ENCODE data around the gene GPR68.

Gene GPR68

DNA sequence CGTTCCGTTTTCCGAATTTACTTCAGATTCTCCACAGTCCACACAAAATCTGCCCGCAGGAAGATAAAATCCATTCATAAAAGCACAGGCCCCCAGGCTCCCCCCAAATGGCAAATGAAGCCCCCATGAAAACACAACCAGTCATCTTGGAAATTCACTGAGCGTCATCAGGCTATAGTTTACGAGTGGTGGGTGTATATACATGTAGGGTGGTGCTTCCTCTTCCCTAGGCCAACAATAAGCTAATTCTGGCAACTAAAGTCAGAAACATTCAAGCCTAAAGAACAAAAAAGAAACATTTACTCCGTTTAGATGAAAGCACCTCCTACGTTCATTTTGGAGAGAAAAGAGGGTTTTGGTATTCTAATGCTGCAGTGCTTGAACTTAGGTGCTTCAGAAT lies 5.8 kb downstream of the GPR68 start:
- Histone ChIP-seq H3K4me1 (ENCODE audit: control insufficient read depth, insufficient read depth, low read length, poor library complexity, severe bottlenecking) (peaks cover 4% of the 10 kb centered on the region), H3K36me3 (ENCODE audit: control insufficient read depth, insufficient read depth, low read length) (no peaks in the 10 kb centered on the region), H3K27ac (ENCODE audit: low read depth, low read length, severe bottlenecking) (no peak overlapping the region), H3K9me3 (ENCODE audit: control insufficient read depth, low read length) (peaks cover 7% of the 10 kb centered on the region), H3K4me3 (ENCODE audit: extremely low read depth, insufficient read depth, low read length, poor library complexity, severe bottlenecking) (no peak overlapping the region)
- WGBS, 2 experiments (ENCODE audit: insufficient coverage in 2 of 2), result 70 to 100% methylated on average over 2 to 3 of the region's 8 CpGs

DNA sequence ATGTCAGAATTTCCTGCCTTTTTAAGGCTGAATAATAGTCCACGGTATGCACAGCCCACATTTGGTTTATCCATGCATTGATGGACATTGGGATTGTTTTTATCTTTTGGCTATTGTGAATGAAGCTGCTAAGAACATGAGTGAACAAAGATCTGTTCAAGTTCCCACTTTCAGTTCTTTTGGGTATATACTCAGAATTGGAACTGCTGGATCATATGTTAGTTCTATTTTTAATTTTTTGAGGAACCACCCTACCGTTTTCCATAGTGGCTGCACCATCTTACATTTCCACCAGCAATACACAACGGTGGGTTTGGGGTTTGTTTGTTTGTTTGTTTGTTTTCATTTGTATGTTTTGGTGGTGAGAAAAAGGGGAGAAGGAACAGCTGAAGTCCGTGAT lies 6.4 kb downstream of the GPR68 start:
- Histone ChIP-seq H3K36me3 (ENCODE audit: control insufficient read depth, insufficient read depth, low read length) (no peaks in the 10 kb centered on the region), H3K27ac (ENCODE audit: low read depth, low read length, severe bottlenecking) (no peak overlapping the region), H3K9me3 (ENCODE audit: control insufficient read depth, low read length) (peaks cover 7% of the 10 kb centered on the region), H3K4me1 (ENCODE audit: control insufficient read depth, insufficient read depth, low read length, poor library complexity, severe bottlenecking) (no peaks in the 10 kb centered on the region), H3K4me3 (ENCODE audit: extremely low read depth, insufficient read depth, low read length, poor library complexity, severe bottlenecking) (no peak overlapping the region)
- 100% methylated on average over 1 of the region's 4 CpGs for WGBS, 2 experiments (ENCODE audit: insufficient coverage in 2 of 2)

DNA sequence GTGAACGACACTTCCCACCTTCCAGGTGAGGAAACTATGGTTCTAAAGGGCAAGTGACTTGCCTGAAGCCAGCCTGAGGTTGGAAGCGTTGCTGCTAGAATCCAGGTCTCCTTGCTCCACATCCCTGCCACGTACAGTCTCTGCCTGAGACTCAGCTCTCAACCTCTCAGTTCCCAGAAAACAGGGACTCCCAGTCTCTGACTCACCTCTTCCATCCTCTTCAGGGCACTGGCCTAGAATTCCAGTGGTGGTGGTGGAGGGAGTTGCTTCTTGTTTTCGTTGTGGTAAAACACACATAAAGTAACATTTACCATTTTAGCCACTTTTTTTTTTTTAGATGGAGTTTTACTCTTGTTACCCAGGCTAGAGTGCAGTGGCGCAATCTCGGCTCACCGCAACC lies 7.3 kb downstream of the GPR68 start:
- Histone ChIP-seq H3K4me3 (ENCODE audit: extremely low read depth, insufficient read depth, low read length, poor library complexity, severe bottlenecking) (no peak overlapping the region), H3K36me3 (ENCODE audit: control insufficient read depth, insufficient read depth, low read length) (no peaks in the 10 kb centered on the region), H3K27ac (ENCODE audit: low read depth, low read length, severe bottlenecking) (no peak overlapping the region), H3K4me1 (ENCODE audit: control insufficient read depth, insufficient read depth, low read length, poor library complexity, severe bottlenecking) (no peaks in the 10 kb centered on the region), H3K9me3 (ENCODE audit: control insufficient read depth, low read length) (peaks cover 7% of the 10 kb centered on the region)
- 93 to 94% methylated on average over 4 to 5 of the region's 7 CpGs for WGBS, 2 experiments (ENCODE audit: insufficient coverage in 2 of 2)

- H3K4me1 ChIP-seq (ENCODE audit: control insufficient read depth, insufficient read depth, low read length, poor library complexity, severe bottlenecking), result no peaks in the 10 kb centered on the region
- H3K36me3 ChIP-seq (ENCODE audit: control insufficient read depth, insufficient read depth, low read length), result no peaks in the 10 kb centered on the region
- WGBS, 2 experiments (ENCODE audit: insufficient coverage in 2 of 2), result 98 to 100% methylated on average over 6 of the region's 7 CpGs
- no peak overlapping the region for H3K27ac ChIP-seq (ENCODE audit: low read depth, low read length, severe bottlenecking)
- no peak overlapping the region for H3K4me3 ChIP-seq (ENCODE audit: extremely low read depth, insufficient read depth, low read length, poor library complexity, severe bottlenecking)
- H3K9me3 ChIP-seq (ENCODE audit: control insufficient read depth, low read length), result peaks cover 11% of the 10 kb centered on the region
These were observed 8.7 kb downstream of the GPR68 start for GRCh38 chr14:91235841-91236240.

DNA sequence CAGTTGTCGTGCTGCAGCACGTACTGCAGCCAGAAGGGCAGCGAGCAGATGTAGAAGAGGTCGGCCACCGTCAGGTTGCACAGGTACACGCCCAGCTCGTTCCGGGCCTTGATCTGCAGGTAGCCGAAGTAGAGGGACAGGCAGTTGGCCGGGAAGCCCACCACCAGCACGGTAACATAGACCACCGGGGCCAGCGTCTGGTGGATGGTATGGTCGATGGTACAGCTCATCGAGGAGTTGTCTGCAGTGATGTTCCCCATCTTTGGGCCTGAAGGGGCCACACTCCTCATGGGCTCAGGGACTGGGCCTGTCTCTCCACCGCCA lies 9.8 kb downstream of the GPR68 start:
- 95 to 97% methylated on average over 15 to 16 of the region's 16 CpGs for WGBS, 2 experiments (ENCODE audit: insufficient coverage in 2 of 2)
- Histone ChIP-seq H3K36me3 (ENCODE audit: control insufficient read depth, insufficient read depth, low read length) (no peaks in the 10 kb centered on the region), H3K9me3 (ENCODE audit: control insufficient read depth, low read length) (peaks cover 4% of the 10 kb centered on the region), H3K4me1 (ENCODE audit: control insufficient read depth, insufficient read depth, low read length, poor library complexity, severe bottlenecking) (no peaks in the 10 kb centered on the region), H3K4me3 (ENCODE audit: extremely low read depth, insufficient read depth, low read length, poor library complexity, severe bottlenecking) (no peak overlapping the region), H3K27ac (ENCODE audit: low read depth, low read length, severe bottlenecking) (no peak overlapping the region)

DNA sequence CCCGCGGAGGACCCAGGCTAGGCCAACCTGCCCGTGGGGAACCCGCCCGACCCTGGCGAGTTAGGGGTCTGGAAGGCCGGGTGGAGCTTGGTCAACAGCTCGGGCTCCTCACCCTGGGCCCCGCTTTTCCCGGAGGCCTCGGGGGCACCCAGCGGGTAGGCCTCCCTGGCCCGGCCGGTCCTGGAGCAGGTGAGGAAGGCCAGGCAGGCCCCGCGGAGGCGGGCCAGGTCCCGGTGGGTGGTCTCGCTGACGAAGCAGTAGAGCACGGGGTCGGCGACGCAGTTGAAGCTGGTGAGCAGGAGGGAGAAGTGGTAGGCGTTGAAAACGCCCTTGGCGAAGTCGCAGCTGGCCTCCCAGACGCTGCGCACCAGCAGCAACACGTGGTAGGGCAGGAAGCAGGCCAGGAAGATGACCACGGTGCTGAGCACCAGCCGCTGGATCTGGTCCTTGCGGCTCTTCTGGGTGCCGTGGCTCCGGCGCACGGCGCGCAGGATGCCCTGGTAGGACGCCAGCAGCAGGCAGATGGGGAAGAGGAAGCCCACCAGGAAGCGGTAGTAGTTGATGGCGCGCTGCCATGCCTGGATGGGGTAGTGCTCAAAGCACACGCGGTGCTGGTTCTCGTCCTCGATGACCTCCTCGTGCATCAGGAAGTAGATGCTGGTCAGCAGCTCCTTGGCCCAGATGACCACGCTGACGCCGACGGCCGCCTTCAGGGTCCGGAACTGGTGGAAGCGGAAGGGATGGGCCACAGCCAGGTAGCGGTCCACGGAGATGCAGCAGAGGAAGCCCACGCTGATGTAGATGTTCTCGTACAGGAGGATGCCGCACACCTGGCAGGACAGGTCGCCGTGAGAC lies 10.3 kb downstream of the GPR68 start:
- WGBS, 2 experiments (ENCODE audit: insufficient coverage in 2 of 2), result 94 to 97% methylated on average over 54 to 58 of the region's 63 CpGs
- Histone ChIP-seq H3K4me1 (ENCODE audit: control insufficient read depth, insufficient read depth, low read length, poor library complexity, severe bottlenecking) (no peaks in the 10 kb centered on the region), H3K27ac (ENCODE audit: low read depth, low read length, severe bottlenecking) (no peak overlapping the region), H3K4me3 (ENCODE audit: extremely low read depth, insufficient read depth, low read length, poor library complexity, severe bottlenecking) (no peak overlapping the region), H3K9me3 (ENCODE audit: control insufficient read depth, low read length) (peaks cover 4% of the 10 kb centered on the region), H3K36me3 (ENCODE audit: control insufficient read depth, insufficient read depth, low read length) (no peaks in the 10 kb centered on the region)

DNA sequence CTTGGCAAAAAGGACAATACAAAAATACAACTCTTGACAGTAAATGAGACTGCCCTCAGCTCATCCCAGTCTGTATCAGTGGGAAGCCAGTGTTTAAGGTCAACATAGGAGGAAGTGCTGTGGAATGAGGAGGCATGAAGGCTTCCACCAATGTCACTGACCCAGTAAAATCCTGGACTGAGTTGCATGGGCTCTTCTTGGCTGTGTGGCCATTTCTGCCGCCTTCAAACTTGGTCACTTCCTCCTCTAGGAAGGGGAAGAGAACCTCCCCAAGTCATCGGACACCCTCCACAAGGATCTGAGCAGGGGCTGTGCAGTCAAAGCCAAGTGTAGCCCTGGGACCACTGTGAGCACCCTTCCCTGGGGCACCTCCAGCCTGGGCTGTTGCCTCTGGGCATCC lies 11.9 kb downstream of the GPR68 start:
- H3K4me3 ChIP-seq (ENCODE audit: extremely low read depth, insufficient read depth, low read length, poor library complexity, severe bottlenecking), result no peak overlapping the region
- 89 to 100% methylated on average over 1 of the region's 2 CpGs for WGBS, 2 experiments (ENCODE audit: insufficient coverage in 2 of 2)
- peaks cover 12% of the 10 kb centered on the region for H3K4me1 ChIP-seq (ENCODE audit: control insufficient read depth, insufficient read depth, low read length, poor library complexity, severe bottlenecking)
- H3K27ac ChIP-seq (ENCODE audit: low read depth, low read length, severe bottlenecking), result no peak overlapping the region
- H3K36me3 ChIP-seq (ENCODE audit: control insufficient read depth, insufficient read depth, low read length), result no peaks in the 10 kb centered on the region
- H3K9me3 ChIP-seq (ENCODE audit: control insufficient read depth, low read length), result peaks cover 4% of the 10 kb centered on the region

DNA sequence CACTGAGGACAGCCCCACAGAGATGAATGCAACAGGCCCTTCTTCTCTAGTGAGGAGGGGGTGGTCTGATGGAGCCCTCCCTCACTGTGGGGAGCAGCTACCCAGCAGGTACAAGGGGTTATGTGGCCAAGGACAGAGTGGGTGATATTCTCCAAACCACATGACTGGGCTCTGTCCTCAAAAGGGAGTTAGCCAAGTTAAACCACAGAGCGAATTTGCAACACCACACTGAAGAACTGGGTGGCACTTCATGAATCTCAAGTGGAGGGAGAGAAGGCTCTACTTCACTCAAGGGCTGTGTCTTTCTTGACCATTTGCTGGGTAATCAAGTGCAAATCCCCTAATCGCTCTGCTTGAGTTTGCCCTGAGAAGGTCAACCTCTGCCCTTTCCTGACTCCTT lies 12.5 kb downstream of the GPR68 start:
- Histone ChIP-seq H3K4me3 (ENCODE audit: extremely low read depth, insufficient read depth, low read length, poor library complexity, severe bottlenecking) (no peak overlapping the region), H3K36me3 (ENCODE audit: control insufficient read depth, insufficient read depth, low read length) (no peaks in the 10 kb centered on the region), H3K9me3 (ENCODE audit: control insufficient read depth, low read length) (peaks cover 4% of the 10 kb centered on the region), H3K4me1 (ENCODE audit: control insufficient read depth, insufficient read depth, low read length, poor library complexity, severe bottlenecking) (peaks cover 12% of the 10 kb centered on the region), H3K27ac (ENCODE audit: low read depth, low read length, severe bottlenecking) (no peak overlapping the region)
- 94 to 96% methylated on average over 2 of the region's 2 CpGs for WGBS, 2 experiments (ENCODE audit: insufficient coverage in 2 of 2)

GRCh38 chr14:91231446-91231845 lies 13.1 kb downstream of the GPR68 start:
- Histone ChIP-seq H3K27ac (ENCODE audit: low read depth, low read length, severe bottlenecking) (no peak overlapping the region), H3K4me3 (ENCODE audit: extremely low read depth, insufficient read depth, low read length, poor library complexity, severe bottlenecking) (no peak overlapping the region), H3K4me1 (ENCODE audit: control insufficient read depth, insufficient read depth, low read length, poor library complexity, severe bottlenecking) (peaks cover 12% of the 10 kb centered on the region), H3K36me3 (ENCODE audit: control insufficient read depth, insufficient read depth, low read length) (no peaks in the 10 kb centered on the region), H3K9me3 (ENCODE audit: control insufficient read depth, low read length) (peaks cover 4% of the 10 kb centered on the region)
- WGBS, 2 experiments (ENCODE audit: insufficient coverage in 2 of 2), result 82 to 98% methylated on average over 3 of the region's 3 CpGs

DNA sequence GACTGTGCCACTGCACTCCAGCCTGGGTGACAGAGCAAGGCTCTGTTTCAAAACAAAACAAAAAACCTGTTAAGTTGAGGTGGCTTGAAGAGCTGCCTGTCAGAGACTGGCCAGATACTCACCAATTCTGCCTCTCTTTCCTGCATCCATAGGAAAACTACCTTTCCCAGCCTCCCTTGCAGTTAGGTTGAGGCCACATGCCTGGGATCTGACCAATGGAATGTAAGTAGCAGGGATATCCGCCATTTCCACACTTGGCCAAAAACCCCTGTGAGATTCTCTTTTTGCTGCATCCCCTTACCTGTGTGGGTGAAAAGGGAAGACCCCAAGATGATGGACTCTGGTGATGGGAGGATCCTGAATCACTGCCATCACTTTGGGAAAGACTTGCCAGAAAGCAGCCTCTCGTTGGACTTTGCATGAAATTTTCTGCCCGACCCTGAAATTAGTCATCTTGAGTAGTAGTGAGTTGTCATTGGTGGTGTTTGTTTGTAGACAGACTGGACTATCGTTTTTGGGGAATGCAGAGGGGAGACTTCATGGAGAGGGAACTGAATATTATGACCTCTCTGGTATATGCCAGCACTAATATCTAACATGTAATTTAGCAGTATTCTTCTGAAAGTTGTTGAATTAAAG lies 14.0 kb downstream of the GPR68 start:
- 98 to 100% methylated on average over 1 to 4 of the region's 4 CpGs for WGBS, 2 experiments (ENCODE audit: insufficient coverage in 2 of 2)
- Histone ChIP-seq H3K27ac (ENCODE audit: low read depth, low read length, severe bottlenecking) (no peak overlapping the region), H3K9me3 (ENCODE audit: control insufficient read depth, low read length) (peaks cover 4% of the 10 kb centered on the region), H3K4me1 (ENCODE audit: control insufficient read depth, insufficient read depth, low read length, poor library complexity, severe bottlenecking) (peaks cover 12% of the 10 kb centered on the region), H3K4me3 (ENCODE audit: extremely low read depth, insufficient read depth, low read length, poor library complexity, severe bottlenecking) (no peak overlapping the region), H3K36me3 (ENCODE audit: control insufficient read depth, insufficient read depth, low read length) (no peaks in the 10 kb centered on the region)

DNA sequence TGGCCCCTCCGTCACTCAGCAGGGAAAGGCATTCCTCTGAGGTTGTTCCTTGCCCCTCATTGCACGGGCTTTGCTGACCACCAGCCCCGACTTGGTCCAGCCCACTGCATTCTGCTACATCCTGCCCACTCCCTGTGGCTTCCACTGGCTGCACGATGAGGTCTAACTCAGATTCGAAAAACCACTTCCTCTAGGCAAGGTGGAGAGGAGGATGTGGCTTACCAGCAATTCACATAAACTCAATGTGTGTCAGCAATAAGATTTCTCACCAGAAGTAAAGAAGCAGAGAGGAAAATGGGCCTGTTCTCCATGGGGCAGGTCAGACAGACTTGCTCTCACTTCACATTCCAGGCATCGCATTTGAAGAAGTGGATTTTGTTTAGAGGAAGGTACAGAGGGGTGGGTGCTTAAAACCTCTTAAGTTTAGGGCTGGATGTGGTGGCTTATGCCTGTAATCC lies 14.7 kb downstream of the GPR68 start:
- no peak overlapping the region for H3K4me3 ChIP-seq (ENCODE audit: extremely low read depth, insufficient read depth, low read length, poor library complexity, severe bottlenecking)
- no peak overlapping the region for H3K27ac ChIP-seq (ENCODE audit: low read depth, low read length, severe bottlenecking)
- H3K4me1 ChIP-seq (ENCODE audit: control insufficient read depth, insufficient read depth, low read length, poor library complexity, severe bottlenecking), result peaks cover 12% of the 10 kb centered on the region
- H3K36me3 ChIP-seq (ENCODE audit: control insufficient read depth, insufficient read depth, low read length), result no peaks in the 10 kb centered on the region
- peaks cover 4% of the 10 kb centered on the region for H3K9me3 ChIP-seq (ENCODE audit: control insufficient read depth, low read length)
- 88 to 95% methylated on average over 3 to 6 of the region's 6 CpGs for WGBS, 2 experiments (ENCODE audit: insufficient coverage in 2 of 2)

All from mesodermal cell (in vitro differentiated cells).